Stimulated activated CD4-positive, alpha-beta T cell treated with anti-CD3 and anti-CD28 coated beads, TNF-alpha, amount 100 ng/mL, for 48 hours (primary cell): ENCODE results near the gene CRADD.
"Not testable (repeated sequence)": the region's sequence is repeated elsewhere in the genome, so short reads cannot be mapped to it uniquely, and the experiment has no call there.

ENCODE experiments used
- DNase-seq, 3 donors: peaks; one replicate each; pipeline ENCODE4 v3.0.0-alpha.2; 2020; ENCODE audit warnings: low read depth in 3 of 3

The CRADD gene

GRCh38 chr12:93737457-93738198 lies 60.5 kb downstream of the CRADD start:
- DNase-seq, result no peak

- DNase-seq, result no peak
Measured at GRCh38 chr12:93738199-93739058, 61.3 kb downstream of the CRADD start.

GRCh38 chr12:93740751-93741150 lies 63.6 kb downstream of the CRADD start:
- no peak for DNase-seq

- DNase-seq, result no peak
Measured at GRCh38 chr12:93741659-93742109, 64.5 kb downstream of the CRADD start.

GRCh38 chr12:93742110-93742934 lies 65.1 kb downstream of the CRADD start:
- DNase-seq, result peak; percentile 23 to 37 (median 33)

- no peak for DNase-seq
Measured at GRCh38 chr12:93743229-93743998, 66.2 kb downstream of the CRADD start.

GRCh38 chr12:93743999-93744689 lies 67.0 kb downstream of the CRADD start:
- DNase-seq, result no peak

- DNase-seq, result no peak
Measured at GRCh38 chr12:93745286-93745685, 68.1 kb downstream of the CRADD start.

- no peak for DNase-seq
Measured at GRCh38 chr12:93746572-93747168, 69.5 kb downstream of the CRADD start.

- DNase-seq, result no peak
Measured at GRCh38 chr12:93748672-93749383, 71.7 kb downstream of the CRADD start.

GRCh38 chr12:93749515-93749914 lies 72.3 kb downstream of the CRADD start:
- DNase-seq, result no peak

- DNase-seq, result no peak
Measured at GRCh38 chr12:93750056-93750455, 72.9 kb downstream of the CRADD start.

GRCh38 chr12:93751864-93752610 lies 74.9 kb downstream of the CRADD start:
- DNase-seq, result no peak

GRCh38 chr12:93753285-93753684 lies 76.1 kb downstream of the CRADD start:
- DNase-seq, result no peak

- no peak for DNase-seq
Measured at GRCh38 chr12:93753838-93754429, 76.8 kb downstream of the CRADD start.

GRCh38 chr12:93754859-93755258 lies 77.7 kb downstream of the CRADD start:
- DNase-seq, result not testable (repeated sequence)

- DNase-seq, result no peak
Measured at GRCh38 chr12:93756288-93756687, 79.1 kb downstream of the CRADD start.
